Panc1 (cell line): ENCODE data around the gene EML1. TPM values are rescaled to one million over a fixed set of nuclear protein-coding genes. Genes with fewer than 3 reads are reported as not detected.

ENCODE experiments used
- ATAC-seq: fragments of 200-7000 bp; cut with Tn5 transposase; 2 replicates; pipeline ENCODE4 v1.9.1; 2020; ENCODE audit warnings: mild to moderate bottlenecking, moderate library complexity
- BruUV-seq: library from RNA; stranded (reverse); fragments of 400-500 nt; replicated peaks from 2 replicates; lab custom pipeline; 2021; lab: Mats Ljungman, UMichigan
- CTCF ChIA-PET: fragments of 300-600 bp; sonication (Branson Sonifier 250); formaldehyde crosslinking; loops from one replicate; lab custom pipeline; 2022; ENCODE audit warnings: antibody characterized with exemption; lab: Charles Lee
- POLR2A ChIA-PET: fragments of 300-600 bp; sonication (Branson Sonifier 250); formaldehyde crosslinking; loops from one replicate; lab custom pipeline; 2022; ENCODE audit warnings: antibody characterized with exemption; lab: Charles Lee
- DNase-seq: peaks from one replicate; pipeline ENCODE4 v3.0.0-alpha.2; 2010; ENCODE audit warnings: low read depth, low spot score
- H3K27ac ChIP-seq: 2 replicates; pipeline ENCODE4 v1.5.1; 2011; ENCODE audit warnings: mild to moderate bottlenecking, low read length, inconsistent platforms
- H3K27me3 ChIP-seq: fragments of 200-500 bp; sonication (Bioruptor generic); 2 replicates; pipeline ENCODE4 v1.6.0; 2014; ENCODE audit warnings: low read length, inconsistent platforms; ENCODE audit not compliant: control insufficient read depth, insufficient read depth
- H3K36me3 ChIP-seq: fragments of 200-500 bp; sonication (Bioruptor generic); 2 replicates; pipeline ENCODE4 v1.5.1; 2014; ENCODE audit warnings: inconsistent platforms, mild to moderate bottlenecking, low read length, moderate library complexity; ENCODE audit not compliant: control insufficient read depth, insufficient read depth
- H3K4me1 ChIP-seq: 2 replicates; pipeline ENCODE4 v1.5.1; 2011; ENCODE audit warnings: inconsistent platforms, mild to moderate bottlenecking, low read length, moderate library complexity; ENCODE audit not compliant: control insufficient read depth, insufficient read depth
- H3K4me3 ChIP-seq, 2 experiments: 2 replicates each; pipeline ENCODE4 v1.5.1; 2011 to 2012; ENCODE audit warnings: low read depth in 2 of 2, low read length in 2 of 2, mild to moderate bottlenecking in 2 of 2, inconsistent platforms in 1 of 2, moderate library complexity in 1 of 2
- H3K9me3 ChIP-seq: fragments of 200-500 bp; sonication (Bioruptor generic); 2 replicates; pipeline ENCODE4 v1.5.1; 2014; ENCODE audit warnings: low read depth, mild to moderate bottlenecking, inconsistent platforms, low read length, moderate library complexity; ENCODE audit not compliant: control insufficient read depth, insufficient read depth
- POLR2AphosphoS5 ChIP-seq: IDR thresholded peaks from 2 replicates; pipeline ENCODE4 v1.6.1; 2012; ENCODE audit warnings: mild to moderate bottlenecking, low read depth, low read length, moderate library complexity
- SIN3A ChIP-seq: IDR thresholded peaks from 2 replicates; pipeline ENCODE4 v1.6.1; 2012; ENCODE audit warnings: low read depth, mild to moderate bottlenecking, low read length, moderate library complexity, borderline replicate concordance; ENCODE audit not compliant: insufficient read depth
- TCF7L2 ChIP-seq: IDR thresholded peaks from 2 replicates; pipeline ENCODE4 v1.6.1; 2011; ENCODE audit warnings: mild to moderate bottlenecking, low read depth, low read length, inconsistent platforms
- in situ Hi-C: cut with HindIII; loops from 2 replicates; pipeline ENCODE4 v1.10.0; 2016; ENCODE audit warnings: low sequenced_read_pairs, low pct_unique_long_range_greater_than_20kb
- intact Hi-C: fragments of 100-400 bp; cut with micrococcal nuclease; formaldehyde crosslinking; loops from one replicate; pipeline ENCODE4 v1.10.0; 2022; ENCODE audit not compliant: unreplicated experiment
- total RNA-seq: library from RNA; stranded (reverse); gene quantifications from one replicate; pipeline ENCODE4 v1.2.1, GENCODE V29; 2021; ENCODE audit not compliant: unreplicated experiment
- TF ChIP-seq, protein P1 (sequence below): fragments of 450-650 bp; IDR thresholded peaks from 2 replicates; pipeline ENCODE4 v1.5.1; 2017; ENCODE audit warnings: mild to moderate bottlenecking
- TF ChIP-seq, protein P2 (sequence below), 2 experiments: IDR thresholded peaks; 2 replicates each; pipeline ENCODE4 v1.6.1; 2011 to 2012; ENCODE audit warnings: low read depth in 2 of 2, control low read depth in 1 of 2, low read length in 1 of 2, mild to moderate bottlenecking in 1 of 2, moderate library complexity in 1 of 2; ENCODE audit not compliant: insufficient read depth in 1 of 2

The EML1 gene
- total RNA-seq, 1 experiment from 2014 or later: 35.3 TPM

DNA sequence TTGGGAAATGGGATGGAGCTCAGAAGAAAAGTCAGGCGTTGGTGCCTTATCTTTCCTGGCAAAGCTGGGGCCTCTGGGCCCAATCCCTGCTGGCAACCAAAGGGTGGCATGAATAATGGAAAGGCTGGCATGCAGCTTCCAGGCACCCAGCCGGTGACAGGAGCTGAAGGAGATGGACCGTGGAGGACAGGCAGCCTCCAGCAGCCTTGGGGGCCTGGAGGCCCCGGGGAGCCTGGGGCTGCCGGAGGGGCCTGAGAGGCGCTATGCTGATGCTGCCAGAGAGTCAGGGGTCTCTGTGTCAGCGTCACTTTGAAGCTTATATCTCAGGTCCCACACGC is 38.2 kb upstream of the EML1 start:
- intact Hi-C loops (no loop called here), in situ Hi-C loops (no loop called here)
- Histone ChIP-seq H3K27me3 (no peaks in the 10 kb centered on the region), H3K36me3 (no peaks in the 10 kb centered on the region), H3K4me3 (no peak overlapping the region), H3K27ac (peak overlapping the region; percentile 66; the same call in 1 of the 2 replicates), H3K4me1 (peaks cover 68% of the 10 kb centered on the region), H3K9me3 (no peaks in the 10 kb centered on the region)
- no peak for ATAC-seq
- DNase-seq: no peak
- TF ChIP-seq TCF7L2: no peak
- TF ChIP-seq, protein P1, sequence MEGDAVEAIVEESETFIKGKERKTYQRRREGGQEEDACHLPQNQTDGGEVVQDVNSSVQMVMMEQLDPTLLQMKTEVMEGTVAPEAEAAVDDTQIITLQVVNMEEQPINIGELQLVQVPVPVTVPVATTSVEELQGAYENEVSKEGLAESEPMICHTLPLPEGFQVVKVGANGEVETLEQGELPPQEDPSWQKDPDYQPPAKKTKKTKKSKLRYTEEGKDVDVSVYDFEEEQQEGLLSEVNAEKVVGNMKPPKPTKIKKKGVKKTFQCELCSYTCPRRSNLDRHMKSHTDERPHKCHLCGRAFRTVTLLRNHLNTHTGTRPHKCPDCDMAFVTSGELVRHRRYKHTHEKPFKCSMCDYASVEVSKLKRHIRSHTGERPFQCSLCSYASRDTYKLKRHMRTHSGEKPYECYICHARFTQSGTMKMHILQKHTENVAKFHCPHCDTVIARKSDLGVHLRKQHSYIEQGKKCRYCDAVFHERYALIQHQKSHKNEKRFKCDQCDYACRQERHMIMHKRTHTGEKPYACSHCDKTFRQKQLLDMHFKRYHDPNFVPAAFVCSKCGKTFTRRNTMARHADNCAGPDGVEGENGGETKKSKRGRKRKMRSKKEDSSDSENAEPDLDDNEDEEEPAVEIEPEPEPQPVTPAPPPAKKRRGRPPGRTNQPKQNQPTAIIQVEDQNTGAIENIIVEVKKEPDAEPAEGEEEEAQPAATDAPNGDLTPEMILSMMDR: no peak
- TF ChIP-seq, protein P2, sequence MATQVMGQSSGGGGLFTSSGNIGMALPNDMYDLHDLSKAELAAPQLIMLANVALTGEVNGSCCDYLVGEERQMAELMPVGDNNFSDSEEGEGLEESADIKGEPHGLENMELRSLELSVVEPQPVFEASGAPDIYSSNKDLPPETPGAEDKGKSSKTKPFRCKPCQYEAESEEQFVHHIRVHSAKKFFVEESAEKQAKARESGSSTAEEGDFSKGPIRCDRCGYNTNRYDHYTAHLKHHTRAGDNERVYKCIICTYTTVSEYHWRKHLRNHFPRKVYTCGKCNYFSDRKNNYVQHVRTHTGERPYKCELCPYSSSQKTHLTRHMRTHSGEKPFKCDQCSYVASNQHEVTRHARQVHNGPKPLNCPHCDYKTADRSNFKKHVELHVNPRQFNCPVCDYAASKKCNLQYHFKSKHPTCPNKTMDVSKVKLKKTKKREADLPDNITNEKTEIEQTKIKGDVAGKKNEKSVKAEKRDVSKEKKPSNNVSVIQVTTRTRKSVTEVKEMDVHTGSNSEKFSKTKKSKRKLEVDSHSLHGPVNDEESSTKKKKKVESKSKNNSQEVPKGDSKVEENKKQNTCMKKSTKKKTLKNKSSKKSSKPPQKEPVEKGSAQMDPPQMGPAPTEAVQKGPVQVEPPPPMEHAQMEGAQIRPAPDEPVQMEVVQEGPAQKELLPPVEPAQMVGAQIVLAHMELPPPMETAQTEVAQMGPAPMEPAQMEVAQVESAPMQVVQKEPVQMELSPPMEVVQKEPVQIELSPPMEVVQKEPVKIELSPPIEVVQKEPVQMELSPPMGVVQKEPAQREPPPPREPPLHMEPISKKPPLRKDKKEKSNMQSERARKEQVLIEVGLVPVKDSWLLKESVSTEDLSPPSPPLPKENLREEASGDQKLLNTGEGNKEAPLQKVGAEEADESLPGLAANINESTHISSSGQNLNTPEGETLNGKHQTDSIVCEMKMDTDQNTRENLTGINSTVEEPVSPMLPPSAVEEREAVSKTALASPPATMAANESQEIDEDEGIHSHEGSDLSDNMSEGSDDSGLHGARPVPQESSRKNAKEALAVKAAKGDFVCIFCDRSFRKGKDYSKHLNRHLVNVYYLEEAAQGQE (IDR thresholded peaks at IDR 0.05; ENCODE audit: insufficient read depth in 1 of 2, low read depth in 2 of 2, low read length in 1 of 2): no peak
- no peak for TF ChIP-seq SIN3A
- TF ChIP-seq POLR2AphosphoS5: no peak
- POLR2A ChIA-PET: interaction anchor here (1.3 kb wide), 1 partner anchor 38 kb away, joined by 4 read pairs; the partner anchor contains the start of gene EML1
- CTCF ChIA-PET: no interaction called here
- no TSS peak for BruUV-seq

DNA sequence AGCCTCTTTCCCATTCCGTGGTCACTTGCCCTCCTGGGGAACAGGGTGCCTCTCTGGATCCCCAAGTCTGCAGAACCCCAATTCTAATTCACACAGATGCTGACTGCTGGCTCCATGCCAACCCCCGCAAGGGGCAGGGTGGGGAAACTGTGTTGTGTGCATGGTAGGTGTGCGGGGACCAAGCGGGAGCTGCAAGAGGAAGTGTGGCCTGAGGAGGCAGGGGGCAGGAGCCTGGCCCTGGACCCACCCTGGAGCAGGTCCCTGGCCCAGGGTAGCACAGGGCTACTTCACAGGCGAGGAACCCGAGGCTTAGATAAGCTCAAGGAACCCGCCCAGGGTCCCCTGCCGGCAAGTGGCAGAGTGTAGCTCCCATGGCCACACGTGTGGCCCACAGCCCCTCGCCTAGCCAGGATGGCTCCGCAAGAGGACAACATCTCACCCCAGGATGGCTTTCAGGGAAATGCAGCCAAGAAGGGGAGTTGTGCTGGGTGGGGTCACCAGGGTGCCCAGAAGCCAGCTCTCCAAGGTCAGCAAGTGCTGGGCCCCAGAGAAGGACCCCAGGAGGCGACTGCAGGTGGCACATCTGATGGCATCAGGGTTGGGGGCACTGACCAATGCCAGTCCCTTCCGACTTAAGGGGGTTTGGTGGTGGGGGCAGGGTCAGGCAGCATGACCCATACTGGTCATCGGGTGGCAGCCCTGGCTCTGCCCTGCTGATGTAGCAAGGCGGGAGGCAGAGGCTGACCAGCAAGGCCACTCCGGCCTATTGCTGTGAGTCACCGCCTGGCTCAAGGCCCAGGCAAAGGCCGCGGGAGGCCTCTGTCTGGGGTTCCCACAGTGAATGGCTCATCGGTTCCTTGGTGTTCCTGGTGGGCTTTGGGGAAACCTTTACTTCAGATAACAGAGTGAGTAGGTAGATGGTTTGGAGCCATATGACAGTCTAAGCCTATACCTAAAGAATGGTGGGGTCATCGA is 37.3 kb upstream of the EML1 start:
- peak; percentile 45; the same call in 1 of the 2 replicates for TF ChIP-seq POLR2AphosphoS5
- TF ChIP-seq TCF7L2: no peak
- Histone ChIP-seq H3K36me3 (no peaks in the 10 kb centered on the region), H3K4me3 (no peak overlapping the region), H3K27ac (peak overlapping the region; percentile 66), H3K27me3 (no peaks in the 10 kb centered on the region), H3K4me1 (peaks cover 68% of the 10 kb centered on the region), H3K9me3 (no peaks in the 10 kb centered on the region)
- POLR2A ChIA-PET: interaction anchor here (1.3 kb wide), 1 partner anchor 37 kb away, joined by 4 read pairs; the partner anchor contains the start of gene EML1
- ATAC-seq (peak; percentile 84), DNase-seq (peak; percentile 58)
- intact Hi-C loops (no loop called here), in situ Hi-C loops (no loop called here)
- CTCF ChIA-PET: no interaction called here
- no TSS peak for BruUV-seq
